Measurements from ENCODE around the gene LRP2. TPM values are rescaled to one million over a fixed set of nuclear protein-coding genes. Genes with fewer than 3 reads are reported as not detected.

The LRP2 gene
- total RNA-seq, 1 donor from 2014 or later, result 29.4 TPM

- no peak for TF ChIP-seq CTCF (conservative IDR thresholded peaks at IDR 0.05)
- Mint-ChIP-seq H3K4me3 (no peak overlapping the region), H3K27me3 (ENCODE audit: low read depth) (no peaks in the 10 kb centered on the region), H3K9me3 (no peaks in the 10 kb centered on the region), H3K36me3 (ENCODE audit: low read depth) (no peaks in the 10 kb centered on the region), H3K27ac (ENCODE audit: unreplicated experiment) (no peak overlapping the region), H3K4me1 (peaks cover 39% of the 10 kb centered on the region)
- no peak for DNase-seq (ENCODE audit: low read depth, low spot score)
Observed at GRCh38 chr2:169391236-169391635, 28.9 kb upstream of the LRP2 start.

DNA sequence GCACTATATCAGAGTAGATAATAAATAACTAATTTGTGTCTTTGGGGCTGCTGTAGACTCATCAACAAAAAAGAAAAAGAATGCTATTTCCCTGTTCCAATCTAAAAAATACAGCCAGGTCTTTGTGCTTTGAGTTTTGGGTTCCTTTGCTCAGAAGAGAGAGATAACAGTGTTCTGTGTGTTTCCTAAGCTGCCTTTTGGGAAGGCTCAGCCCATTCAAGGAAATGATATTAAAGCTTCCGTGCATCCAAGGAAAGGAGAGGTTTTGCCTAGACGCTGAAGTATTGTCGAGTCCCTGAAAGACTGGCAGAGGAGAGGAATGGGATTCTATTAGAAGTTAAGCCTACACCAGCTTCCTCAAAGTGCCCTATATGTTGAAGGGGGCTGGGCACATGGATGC lies 25.8 kb upstream of the LRP2 start:
- no peak overlapping the region for H3K4me3 Mint-ChIP-seq
- no peaks in the 10 kb centered on the region for H3K9me3 Mint-ChIP-seq
- no peak for TF ChIP-seq CTCF (conservative IDR thresholded peaks at IDR 0.05)
- H3K27ac Mint-ChIP-seq (ENCODE audit: unreplicated experiment), result no peak overlapping the region
- peaks cover 22% of the 10 kb centered on the region for H3K4me1 Mint-ChIP-seq
- no peak for DNase-seq (ENCODE audit: low read depth, low spot score)
- no peaks in the 10 kb centered on the region for H3K36me3 Mint-ChIP-seq (ENCODE audit: low read depth)
- no peaks in the 10 kb centered on the region for H3K27me3 Mint-ChIP-seq (ENCODE audit: low read depth)

- Mint-ChIP-seq H3K4me1 (peaks cover 18% of the 10 kb centered on the region), H3K36me3 (ENCODE audit: low read depth) (no peaks in the 10 kb centered on the region), H3K4me3 (no peak overlapping the region), H3K27me3 (ENCODE audit: low read depth) (no peaks in the 10 kb centered on the region), H3K9me3 (peaks cover 3% of the 10 kb centered on the region), H3K27ac (ENCODE audit: unreplicated experiment) (no peak overlapping the region)
- TF ChIP-seq CTCF (conservative IDR thresholded peaks at IDR 0.05), result no peak
- no peak for DNase-seq (ENCODE audit: low read depth, low spot score)
Observed at GRCh38 chr2:169386722-169387121, 24.4 kb upstream of the LRP2 start.

- Mint-ChIP-seq H3K36me3 (ENCODE audit: low read depth) (no peaks in the 10 kb centered on the region), H3K27ac (ENCODE audit: unreplicated experiment) (no peak overlapping the region), H3K9me3 (peaks cover 3% of the 10 kb centered on the region), H3K27me3 (ENCODE audit: low read depth) (no peaks in the 10 kb centered on the region), H3K4me3 (no peak overlapping the region), H3K4me1 (peaks cover 12% of the 10 kb centered on the region)
- TF ChIP-seq CTCF (conservative IDR thresholded peaks at IDR 0.05), result no peak
- DNase-seq (ENCODE audit: low read depth, low spot score), result no peak
Observed at GRCh38 chr2:169384816-169385215, 22.5 kb upstream of the LRP2 start.

GRCh38 chr2:169372561-169372960 lies 10.2 kb upstream of the LRP2 start:
- H3K27ac Mint-ChIP-seq (ENCODE audit: unreplicated experiment), result no peak overlapping the region
- no peak for TF ChIP-seq CTCF (conservative IDR thresholded peaks at IDR 0.05)
- H3K4me1 Mint-ChIP-seq, result no peaks in the 10 kb centered on the region
- no peaks in the 10 kb centered on the region for H3K36me3 Mint-ChIP-seq (ENCODE audit: low read depth)
- H3K9me3 Mint-ChIP-seq, result peaks cover 4% of the 10 kb centered on the region
- DNase-seq (ENCODE audit: low read depth, low spot score), result no peak
- H3K4me3 Mint-ChIP-seq, result no peak overlapping the region
- H3K27me3 Mint-ChIP-seq (ENCODE audit: low read depth), result peaks cover 4% of the 10 kb centered on the region

GRCh38 chr2:169366066-169366465 lies 3.7 kb upstream of the LRP2 start:
- Mint-ChIP-seq H3K27ac (ENCODE audit: unreplicated experiment) (no peak overlapping the region), H3K27me3 (ENCODE audit: low read depth) (peaks cover 33% of the 10 kb centered on the region), H3K9me3 (no peaks in the 10 kb centered on the region), H3K4me1 (peaks cover 33% of the 10 kb centered on the region), H3K36me3 (ENCODE audit: low read depth) (no peaks in the 10 kb centered on the region), H3K4me3 (peak overlapping the region; percentile 7)
- no peak for TF ChIP-seq CTCF (conservative IDR thresholded peaks at IDR 0.05)
- no peak for DNase-seq (ENCODE audit: low read depth, low spot score)
